Esophagus muscularis mucosa (tissue), 4 donors: Measurements from ENCODE around the gene OR2B6. TPM values are rescaled to one million over a fixed set of nuclear protein-coding genes. Genes with fewer than 3 reads are reported as not detected.
"Not testable (repeated sequence)": the region's sequence is repeated elsewhere in the genome, so short reads cannot be mapped to it uniquely, and the experiment has no call there.

ENCODE experiments used
- DNase-seq: peaks from one replicate; pipeline ENCODE4 v3.0.0-alpha.2; 2017; ENCODE audit errors: extremely low spot score
- H3K27ac ChIP-seq, 4 donors: fragments of 200-600 bp; sonication (generic); replicated peaks in 1 of 4; 1 replicate in 3 of 4; 2 replicates in 1 of 4; pipeline ENCODE4 v1.5.1; 2016 to 2019; ENCODE audit warnings: mild to moderate bottlenecking in 1 of 4
- H3K27me3 ChIP-seq, 4 donors: fragments of 200-600 bp; sonication (generic); one replicate each; pipeline versions ENCODE4 v1.5.1 to v1.6.0; 2016 to 2019
- H3K36me3 ChIP-seq, 4 donors: fragments of 200-600 bp; sonication (generic); one replicate each; pipeline ENCODE4 v1.5.1; 2016 to 2019
- H3K4me1 ChIP-seq, 4 donors: fragments of 200-600 bp; sonication (generic); one replicate each; pipeline ENCODE4 v1.5.1; 2016 to 2019
- H3K4me3 ChIP-seq, 4 donors: fragments of 200-600 bp; sonication (generic); 1 replicate in 2 of 4; 2 replicates in 2 of 4; pipeline ENCODE4 v1.5.1; 2016 to 2019; ENCODE audit warnings: mild to moderate bottlenecking in 4 of 4, moderate library complexity in 1 of 4
- H3K9me3 ChIP-seq, 4 donors: fragments of 200-600 bp; sonication (generic); 1 replicate in 3 of 4; 2 replicates in 1 of 4; pipeline ENCODE4 v1.5.1; 2016 to 2019
- CTCF ChIP-seq, 3 experiments: fragments of 200-600 bp in 2 of 3; fragments of 450-650 bp in 1 of 3; sonication (generic) in 2 of 3; IDR thresholded peaks; one replicate each; pipeline ENCODE4 v1.5.1; 2017 to 2019; ENCODE audit warnings: antibody characterized with exemption in 3 of 3, mild to moderate bottlenecking in 2 of 3, moderate library complexity in 1 of 3
- EP300 ChIP-seq: sonication (generic); formaldehyde crosslinking; IDR thresholded peaks from one replicate; pipeline ENCODE4 v1.6.1; 2017; ENCODE audit warnings: antibody characterized with exemption
- POLR2A ChIP-seq: fragments of 450-650 bp; IDR thresholded peaks from one replicate; pipeline ENCODE4 v1.6.1; 2017; ENCODE audit warnings: antibody characterized with exemption, moderate library complexity, mild to moderate bottlenecking, low read depth
- POLR2AphosphoS5 ChIP-seq, 2 donors: sonication (generic); formaldehyde crosslinking; IDR thresholded peaks; one replicate each; pipeline ENCODE4 v1.6.1; 2017; ENCODE audit warnings: antibody characterized with exemption in 2 of 2
- WGBS: methylation state at CpG from one replicate; pipeline ENCODE4 v1.1.5; 2018; 5-methylcytosine and 5-hydroxymethylcytosine counted together
- intact Hi-C: fragments of 100-400 bp; cut with DNase I; formaldehyde crosslinking; loops from one replicate; pipeline ENCODE4 v1.15.1; 2023
- total RNA-seq, 4 donors: library from RNA; depleted of rRNA; stranded (reverse); fragments of >200 nt; gene quantifications; one replicate each; pipeline versions ENCODE4 v1.1.0 to v1.2.1, GENCODE V29; 2016

Gene OR2B6
- total RNA-seq = not detected

DNA sequence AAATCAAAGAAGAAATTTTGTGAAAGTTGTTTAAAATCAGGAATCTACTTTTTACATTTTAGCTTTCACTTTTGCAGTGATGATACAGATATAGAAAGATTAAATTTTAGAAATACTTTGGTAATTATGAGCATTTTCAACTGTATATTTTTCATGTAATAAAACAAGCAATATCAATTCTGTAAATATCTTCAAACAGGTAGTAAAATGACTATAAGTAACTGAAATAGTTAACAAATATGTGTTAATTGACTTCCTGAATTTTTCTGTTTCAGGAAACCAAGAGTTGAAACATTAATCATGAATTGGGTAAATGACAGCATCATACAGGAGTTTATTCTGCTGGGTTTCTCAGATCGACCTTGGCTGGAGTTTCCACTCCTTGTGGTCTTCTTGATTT, at the start of gene OR2B6:
TSS of gene OR2B6 (plus strand) at position 301 of the 400 bp plus-strand sequence. CDS start at position 301, 0 bp downstream.
- H3K9me3 ChIP-seq = no peaks in the 10 kb centered on the region
- no peak for TF ChIP-seq CTCF (IDR thresholded peaks at IDR 0.05)
- TF ChIP-seq EP300 = no peak
- no peak for TF ChIP-seq POLR2A
- no peak for TF ChIP-seq POLR2AphosphoS5 (IDR thresholded peaks at IDR 0.05)
- intact Hi-C loops = no loop called here
- H3K36me3 ChIP-seq = no peaks in the 10 kb centered on the region
- H3K4me3 ChIP-seq = no peak within 1 kb of the TSS
- WGBS = 44% methylated on average over 1 of the region's 1 CpG
- H3K4me1 ChIP-seq = no peaks in the 10 kb centered on the region
- no peak for DNase-seq
- peaks cover 0 to 18% (median 0%) of the 10 kb centered on the region in 4 donors for H3K27me3 ChIP-seq
- no peak within 1 kb of the TSS for H3K27ac ChIP-seq

- 86% methylated on average over 1 of the region's 1 CpG for WGBS
- Histone ChIP-seq H3K27ac (no peak overlapping the region), H3K36me3 (no peaks in the 10 kb centered on the region), H3K4me1 (peaks cover 4 to 7% (median 5%) of the 10 kb centered on the region in 4 donors), H3K9me3 (no peaks in the 10 kb centered on the region), H3K4me3 (no peak overlapping the region), H3K27me3 (peaks cover 0 to 19% (median 0%) of the 10 kb centered on the region in 4 donors)
- no peak for DNase-seq
- TF ChIP-seq POLR2AphosphoS5 (IDR thresholded peaks at IDR 0.05) (no peak), EP300 (no peak), POLR2A (no peak), CTCF (IDR thresholded peaks at IDR 0.05) (no peak)
- intact Hi-C loops = no loop called here
Observed at GRCh38 chr6:27908017-27908416, 49.0 kb upstream of the OR2B6 start.

GRCh38 chr6:27911956-27912446, 45.0 kb upstream of the OR2B6 start, which contains the start of gene OR2B2:
TSS of gene OR2B2 (minus strand) at chr6:27912396. CDS start at chr6:27912319, 77 bp downstream.
- 81% methylated on average over 2 of the region's 2 CpGs for WGBS

GRCh38 chr6:27922949-27923348, 34.1 kb upstream of the OR2B6 start:
- Histone ChIP-seq H3K36me3 (no peaks in the 10 kb centered on the region), H3K4me3 (no peak overlapping the region), H3K9me3 (no peaks in the 10 kb centered on the region), H3K27ac (no peak overlapping the region), H3K27me3 (peaks cover 0 to 9% (median 0%) of the 10 kb centered on the region in 4 donors), H3K4me1 (no peaks in the 10 kb centered on the region)
- no peak for DNase-seq
- no peak for TF ChIP-seq POLR2AphosphoS5 (IDR thresholded peaks at IDR 0.05)
- no peak for TF ChIP-seq CTCF (IDR thresholded peaks at IDR 0.05)
- TF ChIP-seq EP300 = no peak
- TF ChIP-seq POLR2A = no peak
- intact Hi-C loops = no loop called here

More at GRCh38 chr6:27911956-27912446, 45.0 kb upstream of the OR2B6 start, which contains the start of gene OR2B2:
- Histone ChIP-seq H3K27me3 (peaks cover 0 to 22% (median 0%) of the 10 kb centered on the region in 4 donors), H3K27ac (no peak within 1 kb of the TSS), H3K36me3 (no peaks in the 10 kb centered on the region), H3K4me1 (no peaks in the 10 kb centered on the region), H3K9me3 (no peaks in the 10 kb centered on the region), H3K4me3 (no peak within 1 kb of the TSS)
- TF ChIP-seq CTCF (IDR thresholded peaks at IDR 0.05) (no peak), EP300 (no peak), POLR2A (no peak), POLR2AphosphoS5 (IDR thresholded peaks at IDR 0.05) (no peak)
- intact Hi-C loops = no loop called here
- DNase-seq = no peak

- Histone ChIP-seq H3K36me3 (no peaks in the 10 kb centered on the region), H3K4me3 (no peak overlapping the region), H3K4me1 (no peaks in the 10 kb centered on the region), H3K27ac (no peak overlapping the region), H3K27me3 (peaks cover 0 to 19% (median 0%) of the 10 kb centered on the region in 4 donors), H3K9me3 (no peaks in the 10 kb centered on the region)
- TF ChIP-seq CTCF (IDR thresholded peaks at IDR 0.05) (no peak), POLR2A (no peak), EP300 (no peak), POLR2AphosphoS5 (IDR thresholded peaks at IDR 0.05) (no peak)
- WGBS = 87% methylated on average over 6 of the region's 6 CpGs
- intact Hi-C loops = no loop called here
- no peak for DNase-seq
Observed at GRCh38 chr6:27924179-27924578, 32.9 kb upstream of the OR2B6 start.

GRCh38 chr6:27928041-27928440, 29.0 kb upstream of the OR2B6 start:
- H3K27ac ChIP-seq, DNase-seq, H3K36me3 ChIP-seq, H3K9me3 ChIP-seq, H3K4me3 ChIP-seq, H3K4me1 ChIP-seq, intact Hi-C loops: not testable (repeated sequence)
- H3K27me3 ChIP-seq = peaks cover 0 to 17% (median 0%) of the 10 kb centered on the region in 4 donors
- 85% methylated on average over 2 of the region's 2 CpGs for WGBS

- H3K4me3 ChIP-seq, intact Hi-C loops, H3K36me3 ChIP-seq, DNase-seq, H3K4me1 ChIP-seq, H3K9me3 ChIP-seq, H3K27ac ChIP-seq: not testable (repeated sequence)
- peaks cover 0 to 17% (median 0%) of the 10 kb centered on the region in 4 donors for H3K27me3 ChIP-seq
- 80% methylated on average over 5 of the region's 5 CpGs for WGBS
Observed at GRCh38 chr6:27929930-27930329, 27.1 kb upstream of the OR2B6 start.
